ENCODE data around the gene ROBO2.

The ROBO2 gene

DNA sequence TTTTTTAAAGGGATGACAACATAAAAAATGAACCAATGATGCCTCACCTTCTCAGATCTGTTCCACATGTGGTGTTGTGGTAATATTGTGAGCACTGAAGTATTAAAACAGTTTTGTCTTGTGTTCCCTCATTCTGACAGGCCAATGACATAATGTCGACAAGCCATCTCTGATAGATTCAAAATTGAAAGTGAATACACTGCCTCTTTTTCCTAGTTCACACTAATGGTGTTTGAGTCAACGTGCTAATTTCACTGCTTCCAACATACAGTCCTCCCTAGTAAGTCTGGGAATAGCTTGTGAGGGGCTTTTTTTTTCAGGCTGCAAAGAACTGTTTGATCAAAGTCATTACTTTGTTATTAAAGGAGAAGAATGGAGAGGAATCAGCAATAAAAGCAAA is 82.8 kb downstream of the ROBO2 start:
- no peak overlapping the region for H3K4me3 ChIP-seq (ENCODE audit: low read depth, low read length)
- no peaks in the 10 kb centered on the region for H3K79me2 ChIP-seq
- no peaks in the 10 kb centered on the region for H3K4me1 ChIP-seq
- no peaks in the 10 kb centered on the region for H3K36me3 ChIP-seq (ENCODE audit: control insufficient read depth, insufficient read depth, low read length)
- TF ChIP-seq, protein P1, sequence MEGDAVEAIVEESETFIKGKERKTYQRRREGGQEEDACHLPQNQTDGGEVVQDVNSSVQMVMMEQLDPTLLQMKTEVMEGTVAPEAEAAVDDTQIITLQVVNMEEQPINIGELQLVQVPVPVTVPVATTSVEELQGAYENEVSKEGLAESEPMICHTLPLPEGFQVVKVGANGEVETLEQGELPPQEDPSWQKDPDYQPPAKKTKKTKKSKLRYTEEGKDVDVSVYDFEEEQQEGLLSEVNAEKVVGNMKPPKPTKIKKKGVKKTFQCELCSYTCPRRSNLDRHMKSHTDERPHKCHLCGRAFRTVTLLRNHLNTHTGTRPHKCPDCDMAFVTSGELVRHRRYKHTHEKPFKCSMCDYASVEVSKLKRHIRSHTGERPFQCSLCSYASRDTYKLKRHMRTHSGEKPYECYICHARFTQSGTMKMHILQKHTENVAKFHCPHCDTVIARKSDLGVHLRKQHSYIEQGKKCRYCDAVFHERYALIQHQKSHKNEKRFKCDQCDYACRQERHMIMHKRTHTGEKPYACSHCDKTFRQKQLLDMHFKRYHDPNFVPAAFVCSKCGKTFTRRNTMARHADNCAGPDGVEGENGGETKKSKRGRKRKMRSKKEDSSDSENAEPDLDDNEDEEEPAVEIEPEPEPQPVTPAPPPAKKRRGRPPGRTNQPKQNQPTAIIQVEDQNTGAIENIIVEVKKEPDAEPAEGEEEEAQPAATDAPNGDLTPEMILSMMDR (IDR thresholded peaks at IDR 0.05): no peak
- H3K27me3 ChIP-seq (ENCODE audit: control insufficient read depth, insufficient read depth, low read length): no peaks in the 10 kb centered on the region
- no peaks in the 10 kb centered on the region for H3K9me3 ChIP-seq (ENCODE audit: control insufficient read depth, low read length)
- H3K9ac ChIP-seq: no peak overlapping the region
- H2AFZ ChIP-seq: no peak overlapping the region
- H3K27ac ChIP-seq: no peak overlapping the region
- H3K4me2 ChIP-seq (ENCODE audit: low read length): no peak overlapping the region

DNA sequence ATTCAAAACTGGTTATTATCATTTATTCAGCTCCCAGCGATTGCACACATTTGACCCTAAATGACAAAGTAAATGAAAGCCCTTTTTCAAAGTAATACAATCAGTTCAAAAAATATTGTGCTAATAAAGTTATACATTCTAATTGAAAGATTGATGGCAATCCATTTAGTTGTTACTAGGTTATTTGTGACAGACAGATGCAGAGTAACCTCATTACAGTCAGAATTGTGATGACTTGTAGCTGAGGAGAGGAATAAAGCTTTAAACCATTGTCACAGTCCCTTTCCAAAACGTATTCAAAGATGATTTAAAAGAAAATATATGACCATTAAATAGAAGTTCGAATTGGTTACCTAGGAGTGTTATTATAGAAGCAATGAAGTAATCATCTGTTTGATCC is 86.1 kb downstream of the ROBO2 start:
- H3K79me2 ChIP-seq: no peaks in the 10 kb centered on the region
- no peak overlapping the region for H3K4me3 ChIP-seq (ENCODE audit: low read depth, low read length)
- TF ChIP-seq, protein P1 (IDR thresholded peaks at IDR 0.05): no peak
- no peaks in the 10 kb centered on the region for H3K4me1 ChIP-seq
- H2AFZ ChIP-seq: no peak overlapping the region
- no peak overlapping the region for H3K4me2 ChIP-seq (ENCODE audit: low read length)
- H3K9ac ChIP-seq: no peak overlapping the region
- no peaks in the 10 kb centered on the region for H3K36me3 ChIP-seq (ENCODE audit: control insufficient read depth, insufficient read depth, low read length)
- H3K27me3 ChIP-seq (ENCODE audit: control insufficient read depth, insufficient read depth, low read length): no peaks in the 10 kb centered on the region
- H3K27ac ChIP-seq: no peak overlapping the region
- no peaks in the 10 kb centered on the region for H3K9me3 ChIP-seq (ENCODE audit: control insufficient read depth, low read length)

DNA sequence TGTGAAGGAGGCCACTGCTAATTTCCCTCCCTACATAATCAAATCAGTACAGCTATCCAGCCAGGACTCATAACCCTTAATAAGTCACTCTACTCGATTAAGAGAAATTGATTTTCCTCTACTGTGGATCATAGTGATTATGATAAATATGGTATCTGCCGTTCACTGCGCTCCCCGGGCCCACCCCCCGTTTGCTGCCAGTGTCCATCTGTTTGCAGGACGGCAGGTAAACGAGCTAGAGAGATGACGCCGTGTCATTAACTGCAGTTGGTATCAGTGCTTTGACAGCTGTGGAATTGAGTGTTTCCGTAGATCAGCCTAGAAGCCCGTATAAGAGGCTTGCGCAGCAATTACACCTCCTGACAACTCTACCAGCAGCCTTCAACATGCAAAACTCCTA is 94.9 kb downstream of the ROBO2 start:
- Histone ChIP-seq H3K27me3 (ENCODE audit: control insufficient read depth, insufficient read depth, low read length) (no peaks in the 10 kb centered on the region), H3K9me3 (ENCODE audit: control insufficient read depth, low read length) (no peaks in the 10 kb centered on the region), H3K4me3 (ENCODE audit: low read depth, low read length) (no peak overlapping the region), H3K27ac (no peak overlapping the region), H2AFZ (no peak overlapping the region), H3K4me2 (ENCODE audit: low read length) (no peak overlapping the region), H3K79me2 (no peaks in the 10 kb centered on the region), H3K36me3 (ENCODE audit: control insufficient read depth, insufficient read depth, low read length) (no peaks in the 10 kb centered on the region), H3K9ac (no peak overlapping the region), H3K4me1 (no peaks in the 10 kb centered on the region)
- TF ChIP-seq, protein P1 (IDR thresholded peaks at IDR 0.05): no peak

DNA sequence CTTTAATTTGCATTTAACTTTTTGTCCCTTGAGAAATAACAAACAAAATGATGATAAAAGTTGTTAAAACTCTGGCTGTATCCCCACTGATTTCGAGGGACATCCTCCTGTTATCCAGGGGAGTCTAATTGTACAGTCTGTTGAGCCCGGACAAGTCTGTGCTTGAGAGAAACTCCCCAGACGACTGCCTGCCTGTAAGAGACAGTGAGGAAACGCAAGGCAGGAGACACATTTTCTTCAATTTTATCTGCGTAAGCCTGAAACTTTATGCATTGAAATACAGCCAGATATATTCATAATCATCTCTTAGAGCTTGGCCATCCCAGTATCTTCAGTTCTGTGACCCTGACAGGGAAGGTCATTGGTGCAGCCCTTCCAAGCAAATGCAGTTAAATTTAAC is 97.7 kb downstream of the ROBO2 start:
- Histone ChIP-seq H3K9ac (no peak overlapping the region), H3K27me3 (ENCODE audit: control insufficient read depth, insufficient read depth, low read length) (no peaks in the 10 kb centered on the region), H3K79me2 (no peaks in the 10 kb centered on the region), H3K4me2 (ENCODE audit: low read length) (no peak overlapping the region), H2AFZ (no peak overlapping the region), H3K4me1 (no peaks in the 10 kb centered on the region), H3K4me3 (ENCODE audit: low read depth, low read length) (no peak overlapping the region), H3K9me3 (ENCODE audit: control insufficient read depth, low read length) (no peaks in the 10 kb centered on the region), H3K36me3 (ENCODE audit: control insufficient read depth, insufficient read depth, low read length) (no peaks in the 10 kb centered on the region), H3K27ac (no peak overlapping the region)
- TF ChIP-seq, protein P1 (IDR thresholded peaks at IDR 0.05): no peak

DNA sequence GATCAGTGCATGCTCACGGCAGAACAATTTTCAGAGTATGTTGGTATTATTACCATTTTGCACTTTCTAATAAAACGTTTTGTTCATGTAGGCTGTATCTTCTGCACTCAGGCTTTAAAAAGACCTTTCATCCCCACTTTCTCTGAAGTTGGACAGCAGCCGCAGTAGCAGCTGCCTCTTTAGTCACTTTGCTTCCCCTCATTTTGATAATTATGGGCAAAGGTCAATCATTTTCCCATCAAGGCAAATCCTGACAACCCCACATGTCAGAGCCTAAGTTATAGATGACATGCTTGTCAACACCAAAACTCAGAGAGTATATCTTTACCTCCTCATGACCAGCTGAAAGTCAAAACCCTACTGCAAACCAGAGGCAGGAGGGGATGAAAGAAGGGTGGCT is 99.7 kb downstream of the ROBO2 start:
- Histone ChIP-seq H3K4me1 (no peaks in the 10 kb centered on the region), H3K27me3 (ENCODE audit: control insufficient read depth, insufficient read depth, low read length) (no peaks in the 10 kb centered on the region), H2AFZ (no peak overlapping the region), H3K4me3 (ENCODE audit: low read depth, low read length) (no peak overlapping the region), H3K27ac (no peak overlapping the region), H3K9me3 (ENCODE audit: control insufficient read depth, low read length) (no peaks in the 10 kb centered on the region), H3K36me3 (ENCODE audit: control insufficient read depth, insufficient read depth, low read length) (no peaks in the 10 kb centered on the region), H3K9ac (no peak overlapping the region), H3K4me2 (ENCODE audit: low read length) (no peak overlapping the region), H3K79me2 (no peaks in the 10 kb centered on the region)
- TF ChIP-seq, protein P1 (IDR thresholded peaks at IDR 0.05): no peak
